HG02623 (cell line): ENCODE measurements around the gene USP6NL.

Experiments used
- ATAC-seq: cut with Tn5 transposase; IDR thresholded peaks from one replicate; pipeline ENCODE4 v1.9.1; 2021; ENCODE audit warnings: moderate library complexity; ENCODE audit not compliant: unreplicated experiment

USP6NL gene

DNA sequence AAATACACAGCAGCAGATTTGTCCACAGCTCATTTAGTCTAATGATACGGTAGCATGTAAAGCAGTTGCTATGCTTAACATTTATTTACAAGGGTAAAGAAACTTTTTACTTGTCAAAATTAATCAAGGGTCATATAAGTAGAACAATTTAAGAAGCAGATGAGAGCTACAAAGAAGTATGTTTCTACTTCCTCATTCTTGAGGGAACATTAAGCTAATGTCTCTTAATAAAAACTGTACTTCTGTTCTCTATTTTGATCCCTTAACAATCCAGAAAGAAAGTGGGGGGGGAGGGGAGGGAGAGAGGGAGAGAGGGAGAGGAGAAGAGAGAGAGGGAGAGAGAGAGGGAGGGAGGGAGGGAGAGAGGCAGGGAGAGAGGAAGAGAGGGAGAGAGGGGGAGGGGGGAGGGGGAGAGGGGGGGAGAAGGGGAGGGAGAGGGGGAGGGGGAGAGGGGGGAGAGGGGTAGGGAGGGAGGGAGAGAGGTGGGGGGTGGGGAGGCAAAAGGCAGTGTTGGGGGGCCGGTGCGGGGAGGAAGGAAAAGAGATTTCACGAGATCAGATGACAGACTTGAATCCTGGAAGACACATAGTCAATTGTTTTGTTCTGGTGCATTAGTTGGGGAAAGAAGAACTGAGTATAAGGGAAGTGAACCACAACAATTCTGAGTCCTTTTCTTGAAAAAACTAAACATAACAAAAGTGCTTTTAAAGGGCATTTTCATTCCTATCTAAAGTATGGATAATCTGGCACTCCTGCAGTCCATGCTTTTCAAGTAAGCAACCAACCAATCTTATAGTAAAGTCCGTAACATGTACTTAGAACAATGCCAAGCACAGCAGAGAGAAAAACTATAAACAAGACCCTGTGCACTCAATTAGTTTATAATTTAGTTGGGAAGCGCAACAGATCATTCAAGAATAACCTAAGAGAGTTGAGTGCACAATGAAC lies 128.0 kb downstream of the USP6NL start:
- no peak for ATAC-seq

- no peak for ATAC-seq
Measured at GRCh38 chr10:11482306-11482705, 129.1 kb downstream of the USP6NL start.

DNA sequence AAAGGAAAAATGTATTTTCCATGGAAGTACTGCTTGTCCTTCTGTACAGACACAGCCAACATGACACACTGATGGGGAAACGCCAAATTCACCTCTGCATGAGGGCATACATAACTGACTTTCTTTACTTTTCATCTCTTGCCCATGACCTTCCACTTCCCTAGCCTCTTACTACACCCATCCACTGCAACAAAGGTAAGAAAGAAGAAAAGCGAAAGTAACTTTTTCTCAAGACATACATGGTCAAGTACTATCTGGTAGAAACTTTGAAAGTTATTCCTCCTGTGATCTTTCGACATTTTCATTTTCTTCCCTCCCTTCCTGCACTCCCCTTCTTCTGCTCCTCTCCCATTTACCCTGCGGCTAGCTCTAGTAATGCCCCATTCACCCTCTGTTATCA lies 130.8 kb downstream of the USP6NL start:
- no peak for ATAC-seq

DNA sequence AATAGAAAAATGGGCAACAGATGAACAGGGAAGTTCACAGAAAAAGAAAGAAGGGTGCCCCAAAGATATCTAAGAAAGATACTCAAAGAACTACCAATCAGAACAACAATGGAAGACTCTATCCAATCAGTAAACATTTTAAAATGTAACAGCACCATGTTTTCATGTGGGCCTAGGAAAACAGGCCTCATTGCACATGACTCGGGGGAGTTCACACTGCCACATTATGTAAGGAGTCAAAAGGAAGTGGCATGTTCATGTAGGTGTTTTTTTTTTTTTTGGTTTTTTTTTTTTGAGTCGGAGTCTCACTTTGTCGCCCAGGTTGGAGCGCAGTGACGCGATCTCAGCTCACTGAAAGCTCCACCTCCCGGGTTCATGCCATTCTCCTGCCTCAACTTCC lies 132.2 kb downstream of the USP6NL start:
- ATAC-seq, result no peak

- ATAC-seq, result no peak
Measured at GRCh38 chr10:11478807-11479206, 132.6 kb downstream of the USP6NL start.

DNA sequence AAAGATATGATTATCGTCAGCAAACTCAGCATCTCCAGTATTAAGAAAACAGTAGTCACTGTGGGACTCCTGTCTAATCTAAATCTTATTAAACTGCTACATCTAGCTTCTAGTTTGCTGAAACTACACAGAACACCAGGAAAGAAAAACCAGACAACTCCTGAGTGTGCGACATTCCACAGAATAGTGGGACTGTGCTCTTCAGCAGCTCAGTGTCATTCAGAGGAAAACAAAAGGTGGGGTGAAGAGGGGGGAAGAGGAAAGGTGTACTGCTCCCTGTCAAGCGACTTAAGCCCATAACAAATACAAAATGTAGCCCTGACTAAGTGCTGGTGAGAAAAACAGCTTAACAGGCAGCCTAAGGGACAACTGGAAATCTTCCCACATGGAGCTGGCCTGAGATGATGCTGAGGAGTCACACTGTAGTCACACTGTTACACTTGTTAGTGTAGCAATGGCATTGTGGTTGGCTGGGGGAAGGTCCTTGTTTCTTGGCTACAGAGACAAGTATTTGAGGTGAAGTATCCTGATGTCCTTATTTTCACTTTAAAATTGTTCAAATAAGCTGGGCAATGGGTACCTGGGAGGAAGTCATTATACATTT lies 135.5 kb downstream of the USP6NL start:
- ATAC-seq, result no peak

DNA sequence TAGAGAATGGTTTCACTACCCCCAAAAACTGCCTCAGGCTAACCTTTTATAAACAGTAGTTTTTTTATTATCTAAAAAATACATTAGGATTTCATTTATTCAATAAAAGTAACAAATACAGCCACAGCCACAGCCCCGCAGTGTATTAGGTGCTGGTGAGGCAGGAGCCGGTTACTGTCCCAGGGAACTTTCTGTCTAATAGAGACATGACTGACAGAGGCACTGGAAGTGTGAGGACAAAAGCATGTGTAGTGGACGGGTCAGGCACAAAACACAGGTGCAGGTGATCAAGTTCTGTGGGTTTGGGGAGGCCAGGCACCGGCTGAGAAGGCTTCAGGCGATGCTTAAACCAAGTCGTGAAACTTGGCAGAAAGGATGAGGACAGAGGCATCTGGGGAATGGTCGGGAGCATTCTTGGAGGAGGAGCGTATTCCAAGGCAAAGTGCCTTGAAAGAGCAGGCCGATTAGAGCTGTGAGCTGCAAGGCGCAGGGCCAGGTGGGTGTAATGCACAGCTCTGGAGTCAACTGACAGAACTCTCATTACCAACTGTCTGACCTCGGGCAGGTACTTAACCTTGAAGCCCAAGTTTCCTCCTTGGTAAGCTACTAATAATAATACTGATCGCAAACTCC lies 138.2 kb downstream of the USP6NL start:
- ATAC-seq, result no peak

DNA sequence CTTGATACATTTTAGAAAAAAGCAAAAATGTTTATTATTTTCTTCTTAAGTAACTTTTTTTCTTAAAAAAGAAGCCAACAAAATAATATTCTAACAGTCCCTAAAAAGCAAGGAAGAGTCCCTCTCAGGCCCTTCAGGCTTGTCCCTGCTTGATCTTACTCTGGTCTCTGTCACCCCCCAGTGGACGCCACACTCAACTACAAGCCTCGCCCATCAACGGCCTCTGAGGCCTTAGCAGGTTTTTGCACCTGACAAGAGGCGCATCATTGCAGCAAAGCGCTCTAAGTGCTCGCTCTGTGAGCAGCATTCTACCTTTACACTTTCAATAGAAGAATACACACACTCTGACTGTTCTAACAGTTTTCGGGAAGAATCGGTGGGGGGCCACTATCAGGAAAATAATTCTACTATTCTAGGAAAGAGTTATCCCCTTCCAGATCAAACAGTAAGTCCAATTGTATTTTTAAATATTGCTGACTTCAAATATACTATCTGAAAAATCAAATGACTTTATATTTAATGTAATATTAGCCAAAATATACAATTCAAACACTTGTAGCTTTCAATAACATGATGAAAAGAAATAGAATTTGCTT lies 139.2 kb downstream of the USP6NL start:
- ATAC-seq, result peak; percentile 71

DNA sequence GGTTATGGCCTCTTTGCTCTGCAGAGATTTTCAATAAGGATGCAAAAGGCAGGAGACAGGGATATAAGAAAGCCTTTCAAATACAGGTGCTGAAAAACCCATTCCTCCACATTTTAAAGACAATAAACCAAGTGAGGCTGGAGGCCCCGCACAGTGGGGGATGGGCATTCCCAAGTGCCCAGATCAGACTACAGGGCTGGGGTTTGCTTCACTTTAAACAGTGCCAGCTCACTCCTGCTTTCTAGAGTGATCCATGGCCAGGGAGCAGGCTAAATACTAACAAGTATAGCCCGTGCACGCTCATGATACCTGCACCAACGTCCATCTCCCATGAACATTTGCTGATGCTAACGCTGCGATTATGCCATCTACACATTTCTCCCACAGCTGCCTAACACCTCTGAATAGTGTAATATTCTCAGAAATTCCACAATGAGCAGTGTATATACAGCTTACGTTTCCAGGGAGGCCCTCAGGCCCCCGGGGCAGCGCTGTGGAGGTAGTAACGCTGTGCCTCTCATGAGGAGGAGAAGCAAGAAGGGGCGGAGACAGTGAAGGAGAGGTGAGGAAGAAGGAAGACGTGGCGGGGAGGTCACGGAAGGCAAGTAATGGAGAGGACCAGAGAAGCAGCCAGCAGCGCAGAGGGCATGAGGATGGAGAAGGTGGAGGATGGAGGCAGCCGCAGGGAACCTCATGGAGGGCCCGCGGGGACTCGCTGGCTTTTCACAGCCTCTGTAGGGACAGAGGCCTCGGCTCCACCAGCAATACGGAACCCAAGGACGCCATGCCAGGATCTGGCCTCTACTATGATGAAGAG lies 141.7 kb downstream of the USP6NL start:
- ATAC-seq, result no peak

- no peak for ATAC-seq
Measured at GRCh38 chr10:11468126-11468742, 143.2 kb downstream of the USP6NL start.

DNA sequence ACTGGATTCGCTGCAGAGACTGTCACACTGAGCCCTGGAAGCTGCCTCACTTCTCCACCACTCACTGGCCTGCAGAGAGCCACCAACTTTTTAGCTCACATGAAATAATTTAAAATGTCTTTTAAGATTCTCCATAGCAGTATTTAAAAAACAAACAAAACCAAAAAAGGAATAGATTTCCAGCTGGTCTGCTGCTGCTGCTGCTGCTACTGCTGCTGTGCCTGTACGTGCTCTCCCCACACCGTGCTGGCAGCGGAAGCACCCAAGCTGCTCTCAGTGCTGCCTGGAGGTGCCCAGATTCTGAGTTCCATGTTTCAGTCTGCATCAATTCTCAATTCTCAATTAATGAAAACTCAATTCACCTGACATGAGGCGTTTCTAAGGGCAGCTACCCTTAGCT lies 146.0 kb downstream of the USP6NL start:
- no peak for ATAC-seq

GRCh38 chr10:11463111-11463510 lies 148.3 kb downstream of the USP6NL start:
- no peak for ATAC-seq

DNA sequence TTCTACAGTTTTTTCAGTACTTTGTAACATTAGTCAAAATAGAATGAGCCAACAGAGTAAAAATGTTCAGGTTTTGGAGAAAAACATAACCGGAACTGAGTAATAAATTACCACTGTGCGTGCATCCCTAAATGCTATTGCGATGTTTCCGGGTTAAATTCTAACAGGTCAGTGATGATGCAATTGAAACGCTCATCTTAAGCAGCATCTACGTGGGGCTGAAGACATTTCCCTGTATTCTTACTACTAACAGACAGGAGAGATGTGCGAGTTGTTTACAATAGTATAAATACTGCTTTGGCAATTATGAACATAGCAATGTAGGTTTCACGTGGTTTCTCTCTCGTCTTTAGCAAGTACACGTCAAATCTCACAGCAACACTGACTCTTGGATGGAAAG lies 149.4 kb downstream of the USP6NL start:
- ATAC-seq, result no peak

DNA sequence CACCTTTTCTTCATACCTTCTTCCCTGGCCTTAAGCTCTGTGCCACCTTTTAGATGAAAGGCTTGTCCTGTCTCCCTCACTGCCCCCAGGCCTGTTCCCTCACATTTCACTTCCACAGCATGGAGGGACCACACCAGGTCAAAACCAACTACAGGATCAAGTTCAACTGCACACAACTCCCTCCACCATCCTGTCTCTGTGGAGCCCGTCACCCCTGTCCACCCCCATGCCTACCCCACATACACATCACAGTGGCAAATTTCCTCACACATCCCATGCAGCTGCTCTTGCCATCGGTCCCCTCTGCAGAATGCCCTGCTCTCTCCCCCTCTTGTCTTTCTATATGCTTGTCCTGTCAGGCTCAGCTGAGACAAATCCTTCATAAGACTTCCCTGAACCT lies 154.1 kb downstream of the USP6NL start:
- no peak for ATAC-seq

- ATAC-seq, result no peak
Measured at GRCh38 chr10:11454958-11455566, 156.4 kb downstream of the USP6NL start.

DNA sequence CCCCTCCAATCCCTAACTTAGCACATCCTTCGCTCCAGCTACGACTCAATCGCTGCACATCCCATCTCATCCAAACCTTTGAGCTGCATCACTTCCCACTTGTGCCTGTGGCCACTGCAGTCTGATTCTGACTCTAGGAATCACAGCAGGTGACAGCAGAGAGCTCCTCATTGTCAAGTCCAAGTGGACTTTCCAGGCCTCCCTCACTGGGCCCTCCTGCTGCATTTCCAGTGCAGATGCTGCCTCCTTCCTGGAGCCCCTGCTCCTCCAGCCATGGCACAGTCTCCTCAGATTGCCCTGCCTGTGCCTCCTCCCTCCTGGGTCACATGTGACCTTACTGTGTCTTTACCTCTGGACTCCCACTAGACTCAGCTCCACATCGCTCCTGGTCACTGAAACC lies 157.3 kb downstream of the USP6NL start:
- no peak for ATAC-seq

DNA sequence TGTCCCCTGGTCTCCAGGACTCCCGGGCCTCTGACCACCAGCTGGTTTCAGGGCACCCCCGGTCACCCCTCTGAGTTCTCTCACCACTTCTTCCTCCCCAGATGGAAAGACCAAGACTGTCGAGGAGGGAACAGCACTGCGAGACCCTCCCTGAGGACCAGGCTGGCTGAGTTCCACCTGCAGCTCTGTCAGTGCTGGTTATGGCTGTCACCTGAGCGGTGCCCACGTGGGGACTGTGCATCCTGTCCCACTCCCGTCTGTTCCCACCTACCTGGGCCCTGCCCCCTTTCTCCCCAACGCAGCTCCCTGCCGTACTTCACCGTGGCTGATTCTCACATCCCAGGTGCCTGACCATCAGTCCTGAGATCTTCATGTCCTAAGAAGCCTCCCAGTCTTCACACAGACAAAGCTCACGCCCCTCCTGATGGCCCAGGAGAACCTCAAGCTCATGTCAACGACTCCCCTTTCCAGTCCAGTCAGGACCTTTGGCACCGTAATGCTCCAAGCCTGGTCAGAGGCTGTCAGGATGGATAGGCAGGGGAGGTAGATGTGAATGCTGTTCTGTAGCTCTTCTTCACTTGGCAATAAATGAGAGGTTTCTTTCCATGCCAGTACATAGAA lies 159.7 kb downstream of the USP6NL start:
- ATAC-seq, result no peak

DNA sequence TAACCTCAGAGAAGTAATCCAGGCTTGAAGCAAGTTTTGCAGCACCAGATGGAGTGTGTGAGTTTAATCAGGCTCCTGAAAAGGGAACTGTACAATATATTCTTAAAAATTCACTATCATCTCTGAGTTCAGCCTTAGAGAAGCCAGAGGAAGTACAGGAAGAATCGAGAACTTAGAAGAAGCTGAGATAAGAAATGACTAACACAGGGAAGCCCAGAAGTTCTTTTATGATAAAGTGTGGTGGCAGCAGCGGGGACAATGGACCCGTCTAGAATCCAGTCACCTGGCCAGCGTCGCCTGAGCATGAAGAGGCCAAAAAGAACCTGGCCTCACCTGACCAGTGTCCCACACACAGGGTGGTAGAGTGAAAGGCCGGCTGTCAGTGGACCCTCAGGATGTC lies 161.0 kb downstream of the USP6NL start:
- no peak for ATAC-seq

GRCh38 chr10:11449761-11450160 lies 161.7 kb downstream of the USP6NL start:
- ATAC-seq, result no peak
